Type B pancreatic cell (in vitro differentiated cells): Measurements from ENCODE around the gene BACE2. TPM values are rescaled to one million over a fixed set of nuclear protein-coding genes. Genes with fewer than 3 reads are reported as not detected.
"Not testable (repeated sequence)": the region's sequence is repeated elsewhere in the genome, so short reads cannot be mapped to it uniquely, and the experiment has no call there.

ENCODE experiments used
- DNase-seq: peaks from one replicate; pipeline ENCODE4 v3.0.0; 2021; ENCODE audit warnings: mixed read lengths; ENCODE audit not compliant: unreplicated experiment; ENCODE audit errors: extremely low spot score
- H3K27ac Mint-ChIP-seq: 2 replicates; pipeline ENCODE4 v1.8.0; 2021; ENCODE audit warnings: mild to moderate bottlenecking, mixed read lengths
- H3K27me3 Mint-ChIP-seq: 2 replicates; pipeline ENCODE4 v1.8.0; 2021; ENCODE audit warnings: mixed read lengths
- H3K36me3 Mint-ChIP-seq: 2 replicates; pipeline ENCODE4 v1.8.0; 2021; ENCODE audit warnings: mixed read lengths
- H3K4me1 Mint-ChIP-seq: one replicate; pipeline ENCODE4 v1.8.0; 2021; ENCODE audit warnings: mixed read lengths; ENCODE audit not compliant: unreplicated experiment
- H3K4me3 Mint-ChIP-seq: 2 replicates; pipeline ENCODE4 v1.8.0; 2021; ENCODE audit warnings: mild to moderate bottlenecking, mixed read lengths
- H3K9me3 Mint-ChIP-seq: 2 replicates; pipeline ENCODE4 v1.8.0; 2021; ENCODE audit warnings: mixed read lengths
- total RNA-seq: library from RNA; stranded (reverse); gene quantifications from 2 replicates; pipeline ENCODE4 v1.2.1, GENCODE V29; 2021; ENCODE audit warnings: low replicate concordance
- TF ChIP-seq, protein P1 (sequence below): fragments of 200-600 bp; sonication (generic); conservative IDR thresholded peaks from 2 replicates; pipeline ENCODE4 v1.5.0; 2021; ENCODE audit warnings: antibody characterized with exemption, mild to moderate bottlenecking

BACE2 gene
- total RNA-seq, 1 donor from 2014 or later, result 29.8 TPM

DNA sequence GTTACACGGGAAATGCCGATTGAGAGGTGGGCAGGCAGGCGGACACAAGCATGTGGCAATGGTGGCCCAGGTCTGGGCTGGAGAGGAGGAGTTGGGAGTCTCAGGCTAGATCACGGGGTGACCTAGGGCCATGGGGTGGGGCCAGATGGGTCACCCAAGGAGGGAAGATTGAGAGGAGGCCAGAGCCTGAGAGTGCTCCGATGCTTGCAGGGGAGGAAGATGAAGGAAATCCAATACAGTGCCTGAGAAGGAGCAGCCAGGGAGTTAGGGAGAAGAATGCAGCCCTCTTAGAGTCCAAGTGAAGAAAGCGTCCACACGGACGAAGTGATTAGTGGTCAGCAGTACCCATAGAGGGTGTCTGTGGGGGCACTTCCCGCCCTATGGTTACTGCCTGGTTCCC is 87.2 kb downstream of the BACE2 start:
- peaks cover 4% of the 10 kb centered on the region for H3K4me1 Mint-ChIP-seq
- H3K4me3 Mint-ChIP-seq, result no peak overlapping the region
- no peak for DNase-seq

DNA sequence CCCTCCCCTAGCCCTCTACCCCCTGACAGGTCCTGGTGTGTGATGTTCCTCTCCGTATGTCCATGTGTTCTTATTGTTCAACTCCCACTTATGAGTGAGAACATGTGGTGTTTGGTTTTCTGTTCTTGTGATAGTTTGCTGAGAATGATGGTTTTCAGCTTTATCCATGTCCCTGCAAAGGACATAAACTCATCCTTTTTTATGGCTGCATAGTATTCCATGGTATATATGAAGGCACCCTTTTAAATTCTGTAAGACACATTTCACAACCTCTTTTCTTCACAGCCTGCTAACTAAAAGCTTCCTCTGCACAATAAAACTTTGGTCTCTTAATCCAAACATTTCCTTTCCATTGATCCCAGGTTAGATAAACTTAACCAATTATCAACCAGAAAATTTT is 88.3 kb downstream of the BACE2 start:
- not testable (repeated sequence) for H3K4me1 Mint-ChIP-seq, DNase-seq, H3K4me3 Mint-ChIP-seq, H3K27ac Mint-ChIP-seq, H3K27me3 Mint-ChIP-seq
- H3K9me3 Mint-ChIP-seq, result peaks cover 12% of the 10 kb centered on the region
- H3K36me3 Mint-ChIP-seq, result peaks cover 41% of the 10 kb centered on the region

More for the DNA sequence above, 87.2 kb downstream of the BACE2 start:
- Mint-ChIP-seq H3K27ac (no peak overlapping the region), H3K36me3 (peaks cover 50% of the 10 kb centered on the region), H3K27me3 (no peaks in the 10 kb centered on the region), H3K9me3 (peaks cover 12% of the 10 kb centered on the region)
- TF ChIP-seq, protein P1, sequence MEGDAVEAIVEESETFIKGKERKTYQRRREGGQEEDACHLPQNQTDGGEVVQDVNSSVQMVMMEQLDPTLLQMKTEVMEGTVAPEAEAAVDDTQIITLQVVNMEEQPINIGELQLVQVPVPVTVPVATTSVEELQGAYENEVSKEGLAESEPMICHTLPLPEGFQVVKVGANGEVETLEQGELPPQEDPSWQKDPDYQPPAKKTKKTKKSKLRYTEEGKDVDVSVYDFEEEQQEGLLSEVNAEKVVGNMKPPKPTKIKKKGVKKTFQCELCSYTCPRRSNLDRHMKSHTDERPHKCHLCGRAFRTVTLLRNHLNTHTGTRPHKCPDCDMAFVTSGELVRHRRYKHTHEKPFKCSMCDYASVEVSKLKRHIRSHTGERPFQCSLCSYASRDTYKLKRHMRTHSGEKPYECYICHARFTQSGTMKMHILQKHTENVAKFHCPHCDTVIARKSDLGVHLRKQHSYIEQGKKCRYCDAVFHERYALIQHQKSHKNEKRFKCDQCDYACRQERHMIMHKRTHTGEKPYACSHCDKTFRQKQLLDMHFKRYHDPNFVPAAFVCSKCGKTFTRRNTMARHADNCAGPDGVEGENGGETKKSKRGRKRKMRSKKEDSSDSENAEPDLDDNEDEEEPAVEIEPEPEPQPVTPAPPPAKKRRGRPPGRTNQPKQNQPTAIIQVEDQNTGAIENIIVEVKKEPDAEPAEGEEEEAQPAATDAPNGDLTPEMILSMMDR, result no peak

DNA sequence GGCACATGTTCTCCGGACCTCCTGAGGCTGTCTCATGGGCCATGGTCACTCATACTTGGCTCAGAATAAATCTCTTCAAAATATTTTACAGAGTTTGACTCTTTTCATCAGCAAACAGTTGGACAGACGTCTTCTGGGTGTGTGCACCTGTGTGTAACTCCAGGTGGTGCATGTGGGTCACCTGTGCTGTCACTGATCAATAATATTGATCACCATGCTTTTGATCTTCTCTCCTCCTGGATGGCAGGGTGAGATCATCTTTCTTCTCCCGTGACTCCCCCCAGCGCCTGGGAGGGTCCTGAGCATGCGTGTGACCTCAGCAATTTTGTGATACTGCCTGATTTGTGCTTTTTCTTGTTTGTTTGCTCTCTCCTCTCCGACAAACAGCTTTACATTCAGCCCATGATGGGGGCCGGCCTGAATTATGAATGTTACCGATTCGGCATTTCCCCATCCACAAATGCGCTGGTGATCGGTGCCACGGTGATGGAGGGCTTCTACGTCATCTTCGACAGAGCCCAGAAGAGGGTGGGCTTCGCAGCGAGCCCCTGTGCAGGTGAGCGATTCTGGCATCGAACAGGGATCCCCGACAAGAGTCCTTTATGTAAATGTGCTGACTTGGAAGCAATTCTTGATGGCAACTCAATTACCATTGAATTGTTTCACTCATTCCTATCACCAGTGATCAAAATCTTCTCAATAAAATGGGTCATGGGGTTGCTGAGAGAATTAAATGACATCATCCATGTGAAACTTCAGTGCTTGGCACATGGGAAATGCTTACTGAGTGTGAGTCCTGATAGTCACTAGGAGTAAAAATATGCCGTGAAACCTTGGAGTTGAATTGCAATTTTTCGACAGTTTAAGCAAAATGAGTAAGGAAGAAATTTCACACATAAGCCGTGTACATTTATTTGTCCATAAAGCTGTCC is 89.1 kb downstream of the BACE2 start:
- Mint-ChIP-seq H3K27ac (no peak overlapping the region), H3K36me3 (peaks cover 36% of the 10 kb centered on the region), H3K4me3 (no peak overlapping the region), H3K4me1 (peaks cover 4% of the 10 kb centered on the region), H3K27me3 (no peaks in the 10 kb centered on the region), H3K9me3 (peaks cover 12% of the 10 kb centered on the region)
- no peak for DNase-seq
- TF ChIP-seq, protein P1, result no peak

DNA sequence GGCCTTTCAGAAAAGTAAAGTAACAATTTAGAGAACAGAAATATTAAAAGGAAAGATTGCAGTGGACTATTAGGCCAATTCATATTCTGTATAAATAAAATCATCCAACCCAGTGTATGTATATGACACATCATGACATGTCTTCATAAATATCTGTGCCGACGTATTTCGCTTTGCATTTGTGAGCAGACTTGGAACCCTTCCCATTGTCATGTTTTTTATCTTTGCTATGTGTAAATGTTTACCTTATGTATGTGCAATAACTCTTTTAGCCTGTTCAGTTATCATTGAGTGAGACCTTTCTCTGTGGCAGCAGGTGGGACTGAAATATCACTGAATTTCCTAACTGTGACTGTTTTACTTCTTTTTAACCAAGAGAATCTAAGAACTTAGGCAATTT is 90.7 kb downstream of the BACE2 start:
- Mint-ChIP-seq H3K4me1 (peaks cover 4% of the 10 kb centered on the region), H3K9me3 (peaks cover 14% of the 10 kb centered on the region), H3K4me3 (no peak overlapping the region), H3K27me3 (no peaks in the 10 kb centered on the region), H3K36me3 (peaks cover 32% of the 10 kb centered on the region), H3K27ac (no peak overlapping the region)
- TF ChIP-seq, protein P1, result no peak
- DNase-seq, result no peak

DNA sequence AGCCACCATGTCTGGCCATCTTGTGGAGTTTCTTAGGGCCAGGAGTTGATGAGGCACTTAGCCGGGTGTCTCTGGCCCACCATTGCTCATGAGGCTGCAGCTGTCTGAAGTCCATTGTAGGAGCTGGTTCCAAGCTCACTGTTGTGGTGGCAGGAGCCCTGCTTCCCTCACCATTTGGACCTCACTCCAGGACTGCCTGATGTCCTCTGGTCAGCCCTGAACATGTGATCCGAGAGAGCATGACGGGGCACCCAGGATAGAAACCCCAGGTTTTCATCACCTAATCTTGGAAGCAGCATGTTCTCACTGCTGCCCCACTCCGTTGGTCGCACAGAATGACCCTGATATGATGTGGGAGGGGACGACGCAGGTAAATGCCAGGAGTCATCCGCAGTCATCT is 92.5 kb downstream of the BACE2 start:
- no peak overlapping the region for H3K4me3 Mint-ChIP-seq
- peaks cover 4% of the 10 kb centered on the region for H3K9me3 Mint-ChIP-seq
- peaks cover 4% of the 10 kb centered on the region for H3K4me1 Mint-ChIP-seq
- peaks cover 23% of the 10 kb centered on the region for H3K36me3 Mint-ChIP-seq
- TF ChIP-seq, protein P1, result no peak
- H3K27ac Mint-ChIP-seq, result no peak overlapping the region
- H3K27me3 Mint-ChIP-seq, result no peaks in the 10 kb centered on the region
- DNase-seq, result no peak

DNA sequence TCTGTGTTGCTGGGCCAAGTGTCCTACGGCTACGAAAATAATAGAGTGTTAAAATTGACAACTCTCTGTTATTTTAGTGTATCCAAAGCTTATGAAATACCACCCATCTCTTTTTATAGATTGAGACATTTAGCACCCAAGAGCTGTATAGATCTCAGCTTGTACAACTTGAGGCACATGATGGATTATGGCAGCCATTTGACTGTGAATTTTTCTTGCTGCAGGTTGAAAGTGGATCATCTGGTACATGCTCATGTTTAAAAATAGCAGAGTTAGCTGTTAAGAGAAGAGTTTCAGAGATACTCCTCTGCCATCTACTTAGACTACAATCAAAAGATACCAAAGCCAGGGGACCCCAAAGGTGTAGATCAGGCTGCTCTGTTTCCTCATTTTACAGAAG is 99.4 kb downstream of the BACE2 start:
- H3K27me3 Mint-ChIP-seq, result no peaks in the 10 kb centered on the region
- DNase-seq, result no peak
- TF ChIP-seq, protein P1, result no peak
- H3K4me1 Mint-ChIP-seq, result no peaks in the 10 kb centered on the region
- peaks cover 10% of the 10 kb centered on the region for H3K9me3 Mint-ChIP-seq
- H3K36me3 Mint-ChIP-seq, result peaks cover 15% of the 10 kb centered on the region
- H3K27ac Mint-ChIP-seq, result no peak overlapping the region
- no peak overlapping the region for H3K4me3 Mint-ChIP-seq
